Fibroblast of lung (primary cell): Measurements from ENCODE around the gene HAL.
"Not testable (repeated sequence)": the region's sequence is repeated elsewhere in the genome, so short reads cannot be mapped to it uniquely, and the experiment has no call there.

Source experiments
- CTCF ChIP-seq, 2 donors: IDR thresholded peaks in 1 of 2; conservative IDR thresholded peaks in 1 of 2; 1 replicate in 1 of 2; 2 replicates in 1 of 2; pipeline ENCODE4 v1.5.1; 2011 to 2012; ENCODE audit warnings: low read length in 2 of 2, control low read depth in 1 of 2, inconsistent platforms in 1 of 2, low read depth in 1 of 2, mild to moderate bottlenecking in 1 of 2
- EZH2 ChIP-seq: IDR thresholded peaks from 2 replicates; pipeline ENCODE4 v1.5.1; 2012; ENCODE audit warnings: low read length, control low read depth, mild to moderate bottlenecking; ENCODE audit errors: missing control alignments

DNA sequence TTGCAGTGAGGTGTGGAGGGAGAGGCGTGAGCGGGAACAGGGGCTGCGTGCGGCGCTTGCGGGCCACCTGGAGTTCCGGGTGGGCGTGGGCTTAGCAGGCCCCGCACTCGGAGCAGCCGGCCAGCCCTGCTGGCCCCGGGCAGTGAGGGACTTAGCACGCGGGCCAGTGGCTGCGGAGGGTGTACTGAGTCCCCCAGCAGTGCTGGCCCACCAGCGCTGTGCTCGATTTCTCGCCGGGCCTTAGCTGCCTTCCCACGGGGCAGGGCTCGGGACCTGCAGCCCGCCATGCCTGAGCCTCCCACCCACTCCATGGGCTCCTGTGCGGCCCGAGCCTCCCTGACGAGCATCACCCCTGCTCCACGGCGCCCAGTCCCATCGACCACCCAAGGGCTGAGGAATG, 27.0 kb downstream of the HAL start:
- TF ChIP-seq CTCF (conservative IDR thresholded peaks at IDR 0.05 in 1 of 2, IDR thresholded peaks at IDR 0.05 in 1 of 2; ENCODE audit: low read depth in 1 of 2, low read length in 2 of 2); EZH2: not testable (repeated sequence)
